ENCODE data around the gene ILDR1.

DNA sequence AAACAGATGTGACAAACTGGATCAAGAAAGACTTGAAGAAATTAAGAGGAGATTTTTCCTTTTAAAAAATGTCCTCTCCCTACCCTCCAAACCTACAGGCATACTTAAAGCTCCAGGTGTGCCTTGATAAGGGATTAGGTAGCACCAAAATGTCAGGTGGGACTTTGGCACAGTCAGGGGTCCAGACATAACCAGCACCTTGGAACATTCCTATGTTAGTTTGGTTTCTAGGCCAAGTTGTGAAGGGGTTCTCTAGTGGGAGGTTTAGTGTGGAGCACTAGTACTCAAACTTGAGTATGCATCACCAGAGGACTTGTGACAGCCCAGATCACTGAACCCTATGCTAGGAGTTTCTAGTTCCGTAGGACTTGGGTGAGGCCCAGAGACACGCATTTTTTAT is 13.9 kb downstream of the ILDR1 start:
- TF ChIP-seq, protein P1, sequence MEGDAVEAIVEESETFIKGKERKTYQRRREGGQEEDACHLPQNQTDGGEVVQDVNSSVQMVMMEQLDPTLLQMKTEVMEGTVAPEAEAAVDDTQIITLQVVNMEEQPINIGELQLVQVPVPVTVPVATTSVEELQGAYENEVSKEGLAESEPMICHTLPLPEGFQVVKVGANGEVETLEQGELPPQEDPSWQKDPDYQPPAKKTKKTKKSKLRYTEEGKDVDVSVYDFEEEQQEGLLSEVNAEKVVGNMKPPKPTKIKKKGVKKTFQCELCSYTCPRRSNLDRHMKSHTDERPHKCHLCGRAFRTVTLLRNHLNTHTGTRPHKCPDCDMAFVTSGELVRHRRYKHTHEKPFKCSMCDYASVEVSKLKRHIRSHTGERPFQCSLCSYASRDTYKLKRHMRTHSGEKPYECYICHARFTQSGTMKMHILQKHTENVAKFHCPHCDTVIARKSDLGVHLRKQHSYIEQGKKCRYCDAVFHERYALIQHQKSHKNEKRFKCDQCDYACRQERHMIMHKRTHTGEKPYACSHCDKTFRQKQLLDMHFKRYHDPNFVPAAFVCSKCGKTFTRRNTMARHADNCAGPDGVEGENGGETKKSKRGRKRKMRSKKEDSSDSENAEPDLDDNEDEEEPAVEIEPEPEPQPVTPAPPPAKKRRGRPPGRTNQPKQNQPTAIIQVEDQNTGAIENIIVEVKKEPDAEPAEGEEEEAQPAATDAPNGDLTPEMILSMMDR (IDR thresholded peaks at IDR 0.05; ENCODE audit: low read length): no peak
- TF ChIP-seq EZH2phosphoT487 (IDR thresholded peaks at IDR 0.05; ENCODE audit: low read length): no peak

All from MM.1S (cell line).